ENCODE measurements around the gene PHF11.

PHF11 gene

DNA sequence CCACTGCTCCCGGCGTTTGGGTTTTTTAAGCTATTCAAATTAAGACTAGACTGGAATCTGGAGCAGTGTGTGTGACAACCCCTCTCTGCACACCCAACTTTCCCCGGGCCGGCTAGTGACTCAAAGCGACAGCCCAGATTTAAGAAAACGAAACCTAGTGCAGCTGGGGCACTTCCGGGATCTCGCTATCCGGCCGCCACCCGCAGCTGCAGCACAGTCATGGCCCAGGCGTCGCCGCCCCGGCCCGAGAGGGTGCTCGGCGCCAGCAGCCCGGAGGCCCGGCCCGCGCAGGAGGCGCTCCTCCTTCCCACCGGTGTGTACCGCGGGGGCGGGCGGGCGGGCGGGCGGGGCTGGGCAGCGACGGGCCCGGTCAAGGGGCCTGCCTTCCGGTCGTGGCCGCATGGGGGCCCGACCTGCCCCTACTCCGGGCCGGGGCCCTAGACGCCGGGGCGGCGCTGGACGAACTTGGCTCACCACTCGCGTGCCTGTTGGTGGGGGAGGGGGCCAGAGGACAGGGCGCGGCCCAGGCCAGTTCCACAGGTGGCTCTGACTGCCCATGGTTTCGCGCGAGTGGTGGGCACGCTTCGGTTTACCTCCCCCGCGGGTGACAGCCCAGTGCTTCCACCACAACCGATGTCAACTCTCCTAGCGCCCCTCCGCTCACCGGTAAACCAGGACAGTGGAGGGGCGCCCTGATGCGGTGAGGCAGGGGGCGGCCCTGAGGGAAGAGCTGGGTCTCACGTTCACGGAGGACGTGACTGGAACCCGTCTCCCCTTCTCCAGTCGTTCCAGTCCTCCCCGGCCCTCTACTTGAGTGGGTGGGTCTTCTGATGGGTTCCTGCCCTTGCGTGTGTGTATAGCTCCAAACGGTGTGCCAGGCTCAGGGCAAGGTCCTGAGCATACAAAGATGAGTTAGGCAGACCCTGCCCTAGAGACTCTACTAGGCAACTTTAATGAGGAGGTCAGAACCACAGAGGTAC lies at the start of gene PHF11:
Gene PHF11, plus strand, starts transcription at position 171 of the 980 bp plus-strand sequence. Its CDS starts 49 bp downstream, at position 220.
- DNase-seq (ENCODE audit: low read depth) = peak; percentile 79

DNA sequence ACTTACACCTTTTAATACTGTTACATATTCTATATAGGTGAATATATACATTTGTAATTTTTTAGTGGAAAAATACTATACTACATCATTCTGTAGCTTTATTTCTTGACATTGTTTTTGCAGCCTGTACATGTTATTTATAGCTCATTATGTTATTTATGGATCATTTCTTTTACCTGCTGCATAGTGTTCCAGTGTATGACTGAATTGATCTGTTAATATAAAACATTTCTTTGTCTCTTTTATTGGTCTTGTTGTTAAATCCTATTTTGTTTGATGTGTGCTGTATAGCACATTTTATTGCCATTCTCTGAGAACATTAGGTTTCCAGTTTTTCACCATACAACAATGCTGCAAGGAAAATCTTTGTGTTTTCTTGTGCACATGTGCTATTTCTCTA lies 49.3 kb upstream of the PHF11 start:
- no peak for DNase-seq (ENCODE audit: low read depth)

DNA sequence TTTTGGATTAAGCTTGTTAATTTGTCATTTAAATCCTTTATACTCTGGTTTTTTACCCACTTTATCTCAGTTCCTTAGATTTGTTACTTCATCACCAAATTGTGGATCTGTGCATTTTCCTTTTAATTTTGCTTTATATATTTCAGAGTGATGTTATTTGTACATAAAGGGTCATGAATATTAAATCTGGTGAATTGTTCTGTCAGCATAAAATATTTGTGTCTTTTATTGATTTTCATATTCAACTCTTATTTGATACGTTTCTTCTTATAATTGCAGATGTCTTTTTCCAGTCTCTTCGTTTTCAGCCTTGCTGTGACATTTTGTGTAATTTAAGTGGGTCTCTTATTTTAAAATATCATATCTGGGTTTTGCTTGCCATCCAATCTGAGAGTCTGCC lies 47.0 kb upstream of the PHF11 start:
- no peak for DNase-seq (ENCODE audit: low read depth)

DNA sequence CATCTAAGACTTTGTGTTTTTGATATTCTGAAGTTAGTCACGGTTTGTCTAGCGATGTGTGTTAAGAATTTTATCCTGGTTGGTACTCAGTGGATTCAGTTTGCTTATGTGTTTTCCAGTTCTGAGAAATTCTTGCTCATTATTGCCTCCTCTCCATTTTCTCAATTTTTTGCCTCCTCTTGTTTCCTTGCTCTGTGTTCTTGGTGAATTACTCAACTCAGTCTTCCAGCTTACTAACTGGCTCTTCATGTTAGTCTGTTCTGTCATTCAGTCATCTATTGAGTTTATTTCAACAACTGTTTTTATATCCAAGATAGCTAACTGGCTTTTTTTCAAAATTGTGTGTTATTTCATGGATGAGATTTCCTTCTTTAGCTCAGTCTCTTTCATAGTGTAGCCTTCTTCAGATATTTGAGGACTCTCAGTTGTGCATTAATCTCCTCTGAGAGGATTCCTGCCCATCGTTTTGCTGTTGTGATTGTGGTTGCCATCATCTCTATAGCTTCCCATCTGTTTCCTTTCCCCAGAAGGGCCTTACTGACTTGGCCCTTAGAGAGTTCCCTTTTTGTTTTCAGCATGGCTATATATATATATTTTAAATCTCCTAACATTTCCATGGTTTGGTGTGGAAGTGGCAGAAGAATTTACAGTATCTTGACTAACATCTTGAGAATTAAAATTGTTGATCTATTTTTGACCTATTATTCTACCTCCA lies 45.5 kb upstream of the PHF11 start:
- DNase-seq (ENCODE audit: low read depth) = no peak

DNA sequence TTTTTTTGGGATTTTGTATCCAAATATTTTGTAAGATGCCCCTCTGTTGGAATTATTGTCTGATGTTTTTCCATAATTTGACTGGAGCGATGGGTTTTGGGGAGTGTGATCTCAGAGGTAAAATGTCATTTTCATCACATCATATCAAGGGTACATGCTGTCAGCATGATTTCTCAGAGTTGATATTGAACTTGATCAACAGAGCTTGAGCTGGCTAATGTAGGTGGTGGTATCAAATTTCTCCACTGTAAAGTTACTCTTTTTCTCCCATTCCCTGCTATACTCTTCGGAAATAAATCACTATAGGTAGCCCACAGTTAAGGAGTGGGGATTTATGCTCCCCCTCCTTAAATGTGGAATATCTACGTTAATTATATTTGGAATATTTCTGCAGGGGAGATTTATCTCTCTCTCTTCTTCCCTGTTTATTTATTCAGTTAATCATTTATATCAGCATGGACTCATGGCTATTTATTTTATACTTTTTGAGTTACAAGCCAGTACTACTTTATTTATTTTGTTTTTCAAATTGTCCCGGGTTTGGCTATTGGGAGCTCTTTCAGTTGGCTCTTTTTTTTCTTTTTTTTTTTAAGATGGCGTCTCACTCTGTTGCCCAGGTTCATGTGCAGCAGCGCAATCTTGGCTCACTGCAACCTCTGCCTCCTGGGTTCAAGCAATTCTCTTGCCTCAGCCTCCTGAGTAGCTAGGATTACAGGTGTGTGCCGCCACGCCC lies 42.9 kb upstream of the PHF11 start:
- DNase-seq (ENCODE audit: low read depth) = no peak

DNA sequence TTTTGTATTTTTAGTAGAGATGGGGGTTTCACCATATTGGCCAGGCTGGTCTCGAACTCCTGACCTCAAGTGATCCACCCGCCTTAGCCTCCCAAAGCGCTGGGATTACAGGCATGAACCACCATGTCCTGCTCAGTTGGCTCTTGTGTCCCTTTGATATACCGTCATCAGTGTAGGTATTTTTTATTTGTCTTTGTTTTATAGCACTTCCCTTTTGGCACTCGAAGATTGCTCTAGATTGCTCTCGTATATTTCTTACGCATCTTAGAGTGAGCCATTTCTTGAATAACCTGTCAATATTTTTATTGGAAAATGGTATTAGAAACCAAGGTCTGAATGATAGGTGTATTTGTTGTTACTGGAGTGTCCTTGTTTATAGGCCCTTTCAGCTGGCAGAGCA lies 42.3 kb upstream of the PHF11 start:
- no peak for DNase-seq (ENCODE audit: low read depth)

DNA sequence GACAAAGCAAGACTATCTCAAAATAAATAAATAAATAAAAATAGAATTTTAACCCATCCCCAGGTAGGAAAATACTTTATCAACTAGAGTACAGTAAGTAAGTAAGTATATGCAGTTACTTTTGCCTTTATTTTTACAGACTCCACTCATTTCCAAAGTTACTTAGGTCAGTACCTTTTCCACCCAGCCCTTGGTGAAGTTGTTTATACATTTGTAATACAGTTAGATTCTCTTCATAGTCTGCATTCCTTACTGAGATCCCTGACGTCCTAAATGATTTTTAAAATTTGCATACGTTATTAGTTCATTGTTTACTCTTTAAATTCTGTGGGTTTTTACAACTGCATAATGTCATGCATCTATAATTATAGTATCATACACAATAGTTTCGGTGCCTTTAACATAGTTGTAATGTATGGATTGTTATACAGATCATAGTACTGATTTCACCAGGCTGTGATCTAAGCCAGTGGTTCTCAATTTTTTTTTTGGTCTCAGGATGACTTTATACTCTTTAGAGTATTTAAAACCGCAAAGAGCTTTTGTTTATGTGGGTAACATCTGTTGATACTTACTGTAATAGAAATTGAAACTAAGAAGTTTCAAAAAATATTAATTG lies 41.3 kb upstream of the PHF11 start:
- no peak for DNase-seq (ENCODE audit: low read depth)

DNA sequence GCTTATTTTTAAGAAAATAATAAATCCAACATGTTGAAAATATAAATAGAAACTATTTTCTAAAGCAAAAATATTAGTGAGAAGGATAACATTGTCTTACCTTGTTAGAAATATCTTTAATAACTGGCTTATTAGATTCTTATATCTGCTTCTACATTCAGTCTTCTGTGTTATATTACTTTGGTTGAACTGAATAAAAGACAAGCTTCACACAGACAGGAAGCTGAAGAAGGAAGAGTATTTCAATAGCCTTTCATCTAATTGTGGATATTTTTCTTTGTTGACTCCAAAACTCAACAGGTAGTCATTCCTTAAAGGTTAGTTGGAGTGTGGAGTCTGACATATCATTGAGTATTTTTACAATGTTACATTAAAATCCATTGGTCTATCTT lies 40.8 kb upstream of the PHF11 start:
- no peak for DNase-seq (ENCODE audit: low read depth)

DNA sequence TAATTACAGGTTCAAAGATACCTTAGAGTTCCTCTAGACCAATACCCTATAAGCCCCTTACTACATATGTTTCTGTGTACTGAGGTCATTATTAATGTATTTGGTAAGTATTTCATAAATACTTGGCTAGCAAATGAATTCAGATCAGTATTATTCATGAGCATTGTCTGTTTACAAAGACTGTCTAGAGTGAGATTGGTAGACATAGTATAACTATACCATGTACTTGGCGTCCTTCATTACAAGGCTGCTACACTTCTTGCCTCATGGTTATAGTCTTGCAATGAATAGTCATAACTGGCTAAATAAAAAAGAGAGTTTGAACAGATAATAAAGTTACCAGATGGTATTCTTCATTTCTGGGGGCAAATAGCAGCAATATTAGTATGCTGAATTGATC lies 39.6 kb upstream of the PHF11 start:
- DNase-seq (ENCODE audit: low read depth) = no peak

DNA sequence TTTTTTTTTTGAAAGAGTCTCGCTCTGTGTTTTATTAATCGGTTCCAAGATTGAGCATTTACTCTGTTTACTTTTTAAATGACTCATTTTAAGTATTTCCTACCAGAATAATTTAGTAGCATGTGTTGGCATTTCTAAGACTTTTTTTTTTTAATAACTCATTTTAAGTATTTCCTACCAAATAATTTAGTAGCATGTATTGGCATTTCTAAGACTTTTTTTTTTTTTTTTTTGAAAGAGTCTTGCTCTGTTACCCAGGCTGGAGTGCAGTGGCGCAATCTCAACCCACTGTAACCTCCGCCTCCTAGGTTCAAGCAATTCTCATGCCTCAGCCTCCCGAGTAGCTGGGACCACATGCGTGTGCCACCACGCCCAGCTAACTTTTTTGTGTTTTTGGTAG lies 38.5 kb upstream of the PHF11 start:
- no peak for DNase-seq (ENCODE audit: low read depth)

DNA sequence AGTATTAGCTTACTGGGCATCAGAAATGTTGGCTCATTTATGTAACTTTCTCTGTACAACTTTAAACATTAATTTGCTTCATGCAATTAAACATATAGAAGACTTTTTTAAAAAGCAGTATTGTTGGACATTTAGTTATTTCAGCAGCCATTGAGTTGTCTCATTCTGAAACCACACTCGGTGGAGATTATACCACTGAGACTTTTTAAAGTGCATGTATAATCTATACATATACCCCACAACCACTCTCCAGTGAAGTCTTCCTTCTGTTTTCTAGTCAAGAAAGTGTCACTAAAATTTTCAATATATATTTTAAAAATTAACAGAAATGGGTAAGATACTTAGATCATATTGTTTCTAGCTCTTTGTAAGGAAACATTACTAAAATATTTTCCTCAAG lies 36.2 kb upstream of the PHF11 start:
- no peak for DNase-seq (ENCODE audit: low read depth)

DNA sequence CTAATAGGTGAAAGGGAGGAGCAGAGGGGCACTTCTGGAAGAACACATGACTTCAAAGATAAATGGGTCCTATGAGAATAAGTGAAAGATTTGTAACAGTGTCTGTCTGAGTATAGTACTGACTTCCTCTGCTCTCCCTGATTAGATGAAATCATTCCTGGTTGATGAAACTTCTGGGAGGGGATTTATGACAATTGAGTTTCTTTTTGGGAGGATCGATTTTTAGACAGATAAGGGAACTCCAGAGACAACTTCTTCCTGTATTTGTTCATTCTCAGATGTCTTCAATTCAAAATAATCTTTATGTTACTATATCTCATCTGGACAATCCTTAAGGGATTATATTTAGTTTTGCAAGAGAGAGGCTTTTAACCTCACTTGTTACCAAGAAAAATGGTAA lies 31.7 kb upstream of the PHF11 start:
- no peak for DNase-seq (ENCODE audit: low read depth)

DNA sequence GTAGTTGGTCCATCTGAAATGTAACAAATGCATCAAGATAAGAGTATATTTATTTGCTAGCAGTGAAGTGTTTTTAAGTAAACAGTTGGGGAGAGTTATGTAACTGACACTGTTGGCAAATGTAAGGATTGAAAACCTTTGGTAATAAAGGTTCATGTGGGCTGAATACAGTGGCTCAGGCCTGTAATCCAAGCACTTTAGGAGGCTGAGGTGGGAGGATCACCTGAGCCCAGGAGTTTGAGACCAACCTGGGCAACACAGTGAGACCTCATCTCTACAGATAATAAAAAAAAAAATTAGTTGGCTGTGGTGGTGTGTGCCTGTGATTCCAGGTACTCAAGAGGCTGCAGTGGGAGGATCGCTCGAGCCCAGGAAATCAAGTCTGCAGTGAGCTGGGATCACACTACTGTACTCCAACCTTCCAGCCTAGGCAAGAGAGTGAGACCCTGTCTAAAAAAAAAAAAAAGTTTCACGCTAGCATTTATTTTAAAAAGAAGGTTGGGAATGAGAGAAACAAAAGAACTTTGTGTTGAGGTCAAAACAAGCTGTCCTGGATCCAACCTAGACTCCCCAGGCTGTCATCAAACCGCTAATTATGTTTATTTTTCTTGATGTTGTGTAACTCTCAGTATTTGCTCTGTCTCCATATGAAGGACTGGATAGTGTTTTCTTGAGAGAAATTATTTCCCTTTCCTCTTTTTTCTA lies 31.0 kb upstream of the PHF11 start:
- no peak for DNase-seq (ENCODE audit: low read depth)

DNA sequence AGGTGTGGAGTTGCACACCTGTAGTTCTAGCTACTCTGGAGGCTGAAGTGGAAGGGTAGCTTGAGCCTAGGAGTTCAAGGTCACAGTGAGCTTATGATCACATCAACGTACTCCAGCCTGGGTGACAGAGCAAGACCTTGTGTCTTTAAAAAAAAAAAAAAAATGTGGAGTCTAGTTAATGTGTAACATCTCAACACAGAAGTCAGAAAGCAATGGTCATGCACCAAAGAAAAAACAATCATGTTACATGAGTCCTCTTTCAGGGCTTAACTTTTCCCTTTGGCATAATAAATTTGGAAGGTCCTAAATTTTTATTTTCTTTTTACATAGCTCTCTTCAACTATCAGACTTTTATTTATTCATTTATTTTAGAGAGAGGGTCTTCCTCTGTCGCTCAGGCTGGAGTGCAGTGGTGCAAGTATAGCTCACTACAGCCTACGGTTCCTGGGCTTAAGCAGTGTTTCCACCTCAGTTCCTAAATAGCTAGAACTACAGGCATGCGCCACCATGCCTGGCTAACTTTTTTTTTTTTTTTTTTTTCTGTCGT lies 29.4 kb upstream of the PHF11 start:
- DNase-seq (ENCODE audit: low read depth) = no peak

DNA sequence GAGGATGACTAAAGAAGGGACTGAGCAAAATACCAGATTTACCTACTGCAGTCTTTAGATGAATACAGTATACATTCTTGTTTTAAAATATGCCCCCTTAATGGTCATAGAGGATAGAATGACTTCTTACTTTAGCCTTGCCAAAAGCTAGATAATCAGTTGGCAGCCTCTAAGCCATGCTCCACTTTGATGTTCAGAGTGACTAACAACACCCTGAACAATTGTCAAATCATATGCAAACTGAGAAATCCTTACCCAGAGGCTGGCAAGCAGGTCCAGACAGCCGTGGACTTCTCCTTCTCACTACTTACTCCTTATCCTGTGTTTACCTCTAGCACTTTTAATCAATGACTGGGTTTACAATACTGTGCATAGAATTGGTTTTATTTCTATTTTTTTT lies 23.6 kb upstream of the PHF11 start:
- no peak for DNase-seq (ENCODE audit: low read depth)

DNA sequence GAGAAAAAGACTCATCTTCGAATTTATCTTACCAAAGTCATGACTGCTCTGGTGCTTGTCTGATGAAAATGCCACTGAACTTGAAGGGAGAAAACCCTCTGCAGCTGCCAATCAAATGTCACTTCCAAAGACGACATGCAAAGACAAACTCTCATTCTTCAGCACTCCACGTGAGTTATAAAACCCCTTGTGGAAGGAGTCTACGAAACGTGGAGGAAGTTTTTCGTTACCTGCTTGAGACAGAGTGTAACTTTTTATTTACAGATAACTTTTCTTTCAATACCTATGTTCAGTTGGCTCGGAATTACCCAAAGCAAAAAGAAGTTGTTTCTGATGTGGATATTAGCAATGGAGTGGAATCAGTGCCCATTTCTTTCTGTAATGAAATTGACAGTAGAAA lies 19.2 kb upstream of the PHF11 start:
- no peak for DNase-seq (ENCODE audit: low read depth)

DNA sequence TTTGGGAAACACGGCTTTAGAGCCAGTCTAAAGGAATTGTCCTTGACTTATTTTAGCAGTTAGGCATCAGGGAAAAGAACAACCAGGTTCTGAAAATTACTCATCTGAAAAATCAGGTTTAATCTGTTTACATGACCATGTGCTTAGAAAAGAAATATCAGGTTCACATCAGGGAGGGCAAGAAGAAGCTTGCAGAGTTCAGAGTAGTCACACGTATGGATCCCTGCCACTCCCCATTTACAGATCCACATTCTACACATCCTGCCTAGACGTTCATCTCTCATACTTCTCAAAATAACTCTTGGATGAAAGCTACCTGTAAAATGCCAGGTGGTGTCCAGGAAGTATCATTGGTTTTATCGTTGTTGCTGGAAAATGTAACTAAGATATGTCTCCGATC lies 14.0 kb upstream of the PHF11 start:
- no peak for DNase-seq (ENCODE audit: low read depth)

DNA sequence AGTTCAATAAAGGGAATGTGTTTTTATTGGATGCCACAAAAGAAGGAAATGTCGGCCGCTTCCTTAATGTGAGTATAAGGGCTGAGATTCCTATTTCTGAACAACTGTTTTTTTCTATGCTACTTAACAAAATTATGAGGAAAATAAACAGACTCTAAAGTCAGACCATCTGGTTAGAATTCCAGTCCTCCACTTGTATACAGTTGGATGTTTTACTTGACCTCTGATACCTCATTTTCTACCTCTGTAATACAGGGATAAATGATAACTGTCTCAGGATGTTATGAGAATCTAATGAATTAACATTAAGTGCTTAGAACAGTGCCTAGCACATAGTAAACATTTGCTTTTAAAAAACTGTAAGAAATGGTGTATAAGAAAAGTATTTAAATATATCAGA lies 7.2 kb upstream of the PHF11 start:
- DNase-seq (ENCODE audit: low read depth) = no peak

DNA sequence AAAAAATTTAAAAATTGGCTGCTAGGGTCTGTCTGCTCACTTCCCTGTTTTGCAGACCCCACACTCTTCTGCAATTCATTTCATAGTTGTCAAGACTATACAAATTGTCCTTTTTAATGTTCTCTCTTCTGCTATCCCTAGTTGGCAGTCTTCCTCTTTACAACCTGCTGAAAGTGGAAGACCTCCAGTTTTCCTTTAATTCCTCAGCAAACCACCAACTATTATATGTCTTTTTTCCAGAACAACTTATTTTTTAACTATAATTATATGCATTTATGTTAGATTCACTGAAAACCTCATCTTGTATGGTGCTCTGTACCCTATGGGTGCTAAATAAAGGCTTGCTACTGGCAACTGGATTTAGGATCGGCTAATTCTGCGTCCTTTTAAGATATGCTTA lies 1.1 kb upstream of the PHF11 start:
- no peak for DNase-seq (ENCODE audit: low read depth)

DNA sequence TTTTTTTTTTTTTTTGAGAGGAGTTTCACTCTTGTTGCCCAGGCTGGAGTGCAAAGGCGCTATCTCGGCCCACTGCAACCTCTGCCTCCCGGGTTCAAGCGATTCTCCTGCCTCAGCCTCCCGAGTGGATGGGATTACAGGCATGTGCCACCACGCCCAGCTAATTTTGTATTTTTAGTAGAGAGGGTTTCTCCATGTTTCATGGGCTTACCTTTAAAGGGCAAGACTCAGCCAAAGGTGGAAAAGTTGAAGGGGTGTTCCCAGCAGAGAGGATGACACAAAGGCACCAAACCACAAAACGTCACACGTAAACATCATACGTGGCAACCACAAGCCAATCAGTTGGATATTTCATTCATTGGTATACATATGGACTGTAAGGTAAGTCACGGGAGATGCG lies 1.1 kb downstream of the PHF11 start:
- DNase-seq (ENCODE audit: low read depth) = peak; percentile 29

DNA sequence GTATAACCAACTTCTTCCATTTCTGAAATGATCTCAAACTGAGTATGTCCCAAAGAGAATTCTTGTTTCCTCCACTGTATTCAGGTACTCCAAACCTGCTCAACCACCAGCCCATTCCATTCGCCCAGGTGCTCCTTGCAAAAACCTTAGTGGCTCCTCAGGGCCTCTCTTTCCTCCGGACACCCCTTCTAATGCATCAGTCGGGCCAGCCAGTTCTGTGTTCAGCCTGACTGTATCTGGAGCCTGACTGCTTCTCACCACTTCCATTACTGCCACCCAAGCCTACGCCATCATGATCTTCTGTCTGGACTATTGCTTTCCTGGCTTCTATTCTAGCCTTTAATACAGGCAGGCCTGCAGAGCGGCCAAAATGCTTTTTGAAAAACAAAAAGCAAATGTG lies 1.5 kb downstream of the PHF11 start:
- DNase-seq (ENCODE audit: low read depth) = no peak

Data from stimulated activated CD8-positive, alpha-beta memory T cell treated with anti-CD3 and anti-CD28 coated beads, Interleukin-12 subunit alpha, Interleukin-12 subunit beta, amount 100 ng/mL, for 4 hours (primary cell).